A549 (cell line): ENCODE measurements around the gene C11orf91. TPM values are rescaled to one million over a fixed set of nuclear protein-coding genes. Genes with fewer than 3 reads are reported as not detected.
A peak's percentile ranks its signal among the peaks of the same experiment; 100 is the strongest.

Source experiments
- ATAC-seq, 2 experiments: fragments of 200-7000 bp in 1 of 2; fragments of >200 bp in 1 of 2; cut with Nextera tagmentation in 1 of 2; cut with Tn5 transposase in 1 of 2; 3 replicates each; pipeline versions ENCODE4 v1.8.0 to v1.9.1; 2018 to 2020; ENCODE audit warnings: mild to moderate bottlenecking in 1 of 2, moderate library complexity in 1 of 2
- CTCF ChIA-PET: fragments of 300-600 bp; sonication (Branson Sonifier 250); formaldehyde crosslinking; extraction: SDS; loops from one replicate; lab custom pipeline; 2021; ENCODE audit warnings: antibody characterized with exemption, inconsistent platforms; lab: Yijun Ruan, JAX
- POLR2A ChIA-PET: fragments of 350-600 bp; formaldehyde crosslinking; extraction: SDS; loops from one replicate; lab custom pipeline; 2021; ENCODE audit warnings: antibody characterized with exemption, inconsistent platforms; lab: Yijun Ruan, JAX
- DNase-seq, 2 experiments: peaks; one replicate each; pipeline versions ENCODE4 v3.0.0 to v3.0.0-alpha.2; 2011 to 2016; ENCODE audit warnings: low read depth in 1 of 2, low spot score in 1 of 2
- FAIRE-seq: peaks from 2 replicates; lab custom pipeline; 2011; peaks lifted over from hg19 to GRCh38; lab: Jason Lieb, UNC
- H3K27ac ChIP-seq, 2 experiments: fragments of >200 bp; sonication (Bioruptor Twin); formaldehyde crosslinking; 3 replicates each; pipeline ENCODE4 v1.5.1; 2016 to 2017
- H3K4me1 ChIP-seq: fragments of >200 bp; sonication (Bioruptor Twin); formaldehyde crosslinking; 3 replicates; pipeline ENCODE4 v1.6.1; 2016
- H3K4me2 ChIP-seq: fragments of >200 bp; sonication (Bioruptor Twin); formaldehyde crosslinking; 3 replicates; pipeline ENCODE4 v1.6.1; 2016
- H3K4me3 ChIP-seq: fragments of >200 bp; sonication (Bioruptor Twin); formaldehyde crosslinking; 3 replicates; pipeline ENCODE4 v1.5.1; 2016
- H3K9me3 ChIP-seq: fragments of >200 bp; sonication (Bioruptor Twin); formaldehyde crosslinking; 3 replicates; pipeline ENCODE4 v1.6.1; 2016
- BCL3 ChIP-seq: fragments of >200 bp; sonication (Bioruptor Twin); formaldehyde crosslinking; IDR thresholded peaks from 3 replicates; pipeline ENCODE4 v1.6.1; 2016
- BHLHE40 ChIP-seq: IDR thresholded peaks from 2 replicates; pipeline ENCODE4 v1.6.1; 2012; ENCODE audit warnings: low read depth, low read length, inconsistent platforms
- CHD2 ChIP-seq: fragments of 150-350 bp; IDR thresholded peaks from 2 replicates; pipeline ENCODE4 v1.6.1; 2014; ENCODE audit warnings: low read length; ENCODE audit not compliant: partially characterized antibody
- CHD4 ChIP-seq: fragments of 200-600 bp; sonication (generic); IDR thresholded peaks from 2 replicates; pipeline ENCODE4 v1.6.1; 2016; ENCODE audit warnings: antibody characterized with exemption, mild to moderate bottlenecking, borderline replicate concordance
- E2F6 ChIP-seq: IDR thresholded peaks from 2 replicates; pipeline ENCODE4 v1.6.1; 2012; ENCODE audit warnings: low read depth, borderline replicate concordance
- EHF ChIP-seq: fragments of 250-450 bp; sonication (Bioruptor Pico); IDR thresholded peaks from 2 replicates; pipeline ENCODE4 v1.5.0; 2020; ENCODE audit warnings: mild to moderate bottlenecking
- EHMT2 ChIP-seq: fragments of 200-600 bp; sonication (generic); IDR thresholded peaks from 2 replicates; pipeline ENCODE4 v1.6.1; 2016; ENCODE audit warnings: antibody characterized with exemption, low read depth, mild to moderate bottlenecking, moderate library complexity
- EP300 ChIP-seq, 2 experiments: fragments of >200 bp; sonication (Bioruptor Twin); formaldehyde crosslinking; IDR thresholded peaks; 2 replicates in 1 of 2; 3 replicates in 1 of 2; pipeline ENCODE4 v1.6.1; 2016 to 2017
- FOSB ChIP-seq: fragments of 250-450 bp; sonication (Bioruptor Pico); IDR thresholded peaks from 2 replicates; pipeline ENCODE4 v1.5.0; 2020; ENCODE audit warnings: mild to moderate bottlenecking, moderate library complexity
- FOSL2 ChIP-seq, 2 experiments: fragments of 450-650 bp in 1 of 2; fragments of >200 bp in 1 of 2; sonication (Bioruptor Twin) in 1 of 2; formaldehyde crosslinking; IDR thresholded peaks; 2 replicates each; pipeline versions ENCODE4 v1.5.0 to v1.6.1; 2016 to 2020; ENCODE audit warnings: mild to moderate bottlenecking in 1 of 2, moderate library complexity in 1 of 2
- GATA3 ChIP-seq: IDR thresholded peaks from 2 replicates; pipeline ENCODE4 v1.6.1; 2012; ENCODE audit warnings: borderline replicate concordance
- HEYL ChIP-seq: fragments of 250-450 bp; sonication (Bioruptor Pico); IDR thresholded peaks from 2 replicates; pipeline ENCODE4 v1.8.0; 2021; ENCODE audit warnings: mild to moderate bottlenecking, moderate library complexity
- HOXA7 ChIP-seq: fragments of 250-450 bp; sonication (Bioruptor Pico); IDR thresholded peaks from 2 replicates; pipeline ENCODE4 v1.5.0; 2020; ENCODE audit warnings: mild to moderate bottlenecking, moderate library complexity
- HOXB13 ChIP-seq: fragments of 250-450 bp; sonication (Bioruptor Pico); IDR thresholded peaks from 2 replicates; pipeline ENCODE4 v1.5.0; 2020; ENCODE audit warnings: low read depth, mild to moderate bottlenecking, moderate library complexity
- HOXB5 ChIP-seq: fragments of 250-450 bp; sonication (Bioruptor Pico); IDR thresholded peaks from 2 replicates; pipeline ENCODE4 v1.5.0; 2020; ENCODE audit warnings: mild to moderate bottlenecking, moderate library complexity
- JUN ChIP-seq, 2 experiments: fragments of >200 bp; sonication (Bioruptor Twin); formaldehyde crosslinking; IDR thresholded peaks; 2 replicates in 1 of 2; 3 replicates in 1 of 2; pipeline ENCODE4 v1.6.1; 2016 to 2017
- JUNB ChIP-seq: fragments of >200 bp; sonication (Bioruptor Twin); formaldehyde crosslinking; IDR thresholded peaks from 2 replicates; pipeline ENCODE4 v1.6.1; 2016
- KDM1A ChIP-seq: fragments of 200-600 bp; sonication (generic); IDR thresholded peaks from 2 replicates; pipeline ENCODE4 v1.6.1; 2016; ENCODE audit warnings: low read depth, mild to moderate bottlenecking
- KDM5A ChIP-seq: fragments of 200-600 bp; sonication (generic); IDR thresholded peaks from 2 replicates; pipeline ENCODE4 v1.6.1; 2016; ENCODE audit warnings: antibody characterized with exemption, mild to moderate bottlenecking
- MAFK ChIP-seq: fragments of 450-650 bp; IDR thresholded peaks from 2 replicates; pipeline ENCODE4 v1.6.1; 2014; ENCODE audit not compliant: partially characterized antibody
- MAX ChIP-seq: IDR thresholded peaks from 2 replicates; pipeline ENCODE4 v1.6.1; 2012
- MAZ ChIP-seq: fragments of 150-350 bp; IDR thresholded peaks from 2 replicates; pipeline ENCODE4 v1.6.1; 2014; ENCODE audit warnings: antibody characterized with exemption, low read depth, low read length, borderline replicate concordance
- MYC ChIP-seq: IDR thresholded peaks from 2 replicates; pipeline ENCODE4 v1.6.1; 2012; ENCODE audit warnings: mild to moderate bottlenecking, inconsistent platforms, low read length, improper control_type of control experiment, borderline replicate concordance
- NR3C1 ChIP-seq: fragments of >200 bp; sonication (Bioruptor Twin); formaldehyde crosslinking; IDR thresholded peaks from 3 replicates; pipeline ENCODE4 v1.6.1; 2017
- PBX3 ChIP-seq: IDR thresholded peaks from 2 replicates; pipeline ENCODE4 v1.6.1; 2012
- POLR2A ChIP-seq: IDR thresholded peaks from 2 replicates; pipeline ENCODE4 v1.6.1; 2012; ENCODE audit warnings: mild to moderate bottlenecking, low read length
- POLR2AphosphoS2 ChIP-seq: conservative IDR thresholded peaks from 2 replicates; pipeline ENCODE4 v1.6.1; 2012; ENCODE audit warnings: low read length, improper control_type of control experiment, inconsistent platforms
- RCOR1 ChIP-seq: fragments of 150-350 bp; IDR thresholded peaks from 2 replicates; pipeline ENCODE4 v1.6.1; 2014; ENCODE audit warnings: antibody characterized with exemption, low read length, low read depth
- RNF2 ChIP-seq: fragments of 200-600 bp; sonication (generic); IDR thresholded peaks from 2 replicates; pipeline ENCODE4 v1.6.1; 2016; ENCODE audit warnings: low read depth, mild to moderate bottlenecking, antibody characterized with exemption, moderate library complexity, borderline replicate concordance
- SREBF2 ChIP-seq: fragments of 450-650 bp; IDR thresholded peaks from 2 replicates; pipeline ENCODE4 v1.6.1; 2014; ENCODE audit warnings: mild to moderate bottlenecking, moderate library complexity
- TP53 ChIP-seq: fragments of 250-450 bp; sonication (Bioruptor Pico); IDR thresholded peaks from 2 replicates; pipeline ENCODE4 v1.5.0; 2021; ENCODE audit warnings: mild to moderate bottlenecking, moderate library complexity
- ZC3H11A ChIP-seq: fragments of 450-650 bp; IDR thresholded peaks from 2 replicates; pipeline ENCODE4 v1.6.1; 2014; ENCODE audit warnings: antibody characterized with exemption, mild to moderate bottlenecking
- ZFP36 ChIP-seq: fragments of 450-650 bp; IDR thresholded peaks from 2 replicates; pipeline ENCODE4 v1.6.1; 2014; ENCODE audit warnings: borderline replicate concordance; ENCODE audit not compliant: partially characterized antibody
- ZNF302 ChIP-seq: fragments of 250-450 bp; sonication (Bioruptor Pico); IDR thresholded peaks from 2 replicates; pipeline ENCODE4 v1.9.0; 2021; ENCODE audit warnings: inconsistent platforms, mild to moderate bottlenecking, moderate library complexity
- ZSCAN20 ChIP-seq: fragments of 250-450 bp; sonication (Bioruptor Pico); IDR thresholded peaks from 2 replicates; pipeline ENCODE4 v1.8.0; 2022; ENCODE audit warnings: mild to moderate bottlenecking, moderate library complexity
- WGBS: methylation state at CpG from one replicate; pipeline ENCODE4 v1.1.6; 2017; ENCODE audit errors: missing lambda C conversion rate; 5-methylcytosine and 5-hydroxymethylcytosine counted together
- polyA plus RNA-seq, 4 experiments: library from polyadenylated mRNA; depleted of rRNA in 3 of 4; stranded (reverse); fragments of >200 nt; fragmentation: RNase III in 1 of 4; extraction: RNeasy Plus Mini Kit Qiagen cat#74134 plus additional on column Dnase treatment in 1 of 4; gene quantifications; 2 replicates in 3 of 4; 3 replicates in 1 of 4; pipeline ENCODE4 v1.2.3, GENCODE V29; 2011 to 2017
- TF ChIP-seq, protein P1 (sequence below): fragments of 450-650 bp; IDR thresholded peaks from 2 replicates; pipeline ENCODE4 v1.6.1; 2014; ENCODE audit warnings: antibody characterized with exemption
- TF ChIP-seq, protein P2 (sequence below): fragments of >200 bp; sonication (Bioruptor Twin); formaldehyde crosslinking; IDR thresholded peaks from 3 replicates; pipeline ENCODE4 v1.5.1; 2016

The C11orf91 gene
- polyA plus RNA-seq, 2 of the 4 experiments (the other 2 are of a cell fraction) = 0.15 TPM; not detected in 1

DNA sequence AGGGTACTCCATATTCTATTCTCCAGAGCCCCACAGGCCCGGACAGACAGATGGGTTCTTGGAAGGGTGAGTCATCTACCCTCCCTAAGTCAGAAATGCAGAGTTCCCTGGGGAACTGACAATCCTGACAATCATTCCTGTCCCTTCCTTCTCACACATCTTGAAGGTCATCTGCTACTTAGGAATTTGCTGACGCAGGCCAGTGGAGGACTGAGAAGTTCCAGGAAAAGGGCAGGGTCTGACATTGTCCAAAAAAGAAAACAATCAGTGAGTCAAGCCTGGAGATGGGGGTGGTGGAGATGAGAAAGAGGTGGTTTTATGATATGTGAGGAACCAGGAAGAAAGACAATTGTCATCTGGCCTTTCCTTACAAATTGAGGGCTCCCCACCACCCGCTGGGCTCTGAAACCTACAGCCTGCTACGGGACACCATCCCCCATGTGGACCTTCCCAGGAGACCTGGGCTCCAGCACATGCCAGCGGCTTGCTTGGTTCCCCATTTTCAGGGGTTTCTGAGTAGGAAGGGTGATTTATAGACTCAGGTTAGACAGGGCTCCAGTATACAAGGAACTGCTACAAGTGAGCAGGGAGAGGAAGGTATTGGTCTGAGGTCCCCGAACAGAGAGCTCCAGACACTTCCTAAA is 22.7 kb upstream of the C11orf91 start:
- peak overlapping the region; percentile 25; the same call in 1 of the 3 replicates for H3K4me3 ChIP-seq
- WGBS = 37% methylated on average over 6 of the region's 6 CpGs
- peaks cover 62% of the 10 kb centered on the region for H3K4me1 ChIP-seq
- H3K27ac ChIP-seq = peak overlapping the region; percentile 80 to 90
- DNase-seq (peak; percentile 73 to 94), ATAC-seq (peak; percentile 76 to 85), FAIRE-seq (no peak)
- ChIA-PET POLR2A (interaction anchor here (1.3 to 1.5 kb wide), 2 partner anchors 13 to 21 kb away, joined by 3 to 10 read pairs; partner anchors contain the start of gene CD59), CTCF (interaction anchor here (1.1 to 5.3 kb wide), 3 partner anchors 13 to 19 kb away, joined by 3 to 26 read pairs (median 4); no protein-coding TSS in a partner anchor)
- H3K9me3 ChIP-seq = peaks cover 2% of the 10 kb centered on the region; the same call in 1 of the 3 replicates
- peak overlapping the region; percentile 84 for H3K4me2 ChIP-seq
- TF ChIP-seq MAFK (peak; percentile 99), RCOR1 (no peak), POLR2A (no peak), HOXB13 (CRISPR knock-in tag) (no peak), MYC (0 out of 2 replicates have a peak, but pooled peaks have one; percentile 23), CHD4 (no peak), JUN (IDR thresholded peaks at IDR 0.05) (peak in 1 of 2 experiments; percentile 41; a peak in 3 of 5 replicates), RNF2 (no peak), POLR2AphosphoS2 (no peak), E2F6 (no peak), ZC3H11A (no peak), PBX3 (0 out of 2 replicates have a peak, but pooled peaks have one; percentile 28), ZNF302 (CRISPR knock-in tag) (no peak), BHLHE40 (no peak), CHD2 (no peak), KDM1A (no peak), FOSL2 (IDR thresholded peaks at IDR 0.05) (0 out of 2 replicates have a peak, but pooled peaks have one; percentile 13), FOSL2 (CRISPR knock-in tag; IDR thresholded peaks at IDR 0.05) (peak; percentile 90), JUNB (peak; percentile 67), EHF (peak; percentile 58; the same call in 1 of the 2 replicates), EP300 (IDR thresholded peaks at IDR 0.05) (peak; percentile 28 to 73; a peak in 2 of 5 replicates), MAZ (no peak), HEYL (CRISPR knock-in tag) (no peak), GATA3 (peak; percentile 88), FOSB (CRISPR knock-in tag) (no peak), BCL3 (no peak), SREBF2 (no peak), ZFP36 (no peak), KDM5A (no peak), EHMT2 (no peak), MAX (0 out of 2 replicates have a peak, but pooled peaks have one; percentile 24), ZSCAN20 (no peak), TP53 (CRISPR knock-in tag) (no peak), NR3C1 (no peak), HOXB5 (peak; percentile 29; the same call in 1 of the 2 replicates), HOXA7 (CRISPR knock-in tag) (no peak)
- TF ChIP-seq, protein P1, sequence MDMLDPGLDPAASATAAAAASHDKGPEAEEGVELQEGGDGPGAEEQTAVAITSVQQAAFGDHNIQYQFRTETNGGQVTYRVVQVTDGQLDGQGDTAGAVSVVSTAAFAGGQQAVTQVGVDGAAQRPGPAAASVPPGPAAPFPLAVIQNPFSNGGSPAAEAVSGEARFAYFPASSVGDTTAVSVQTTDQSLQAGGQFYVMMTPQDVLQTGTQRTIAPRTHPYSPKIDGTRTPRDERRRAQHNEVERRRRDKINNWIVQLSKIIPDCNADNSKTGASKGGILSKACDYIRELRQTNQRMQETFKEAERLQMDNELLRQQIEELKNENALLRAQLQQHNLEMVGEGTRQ = no peak
- TF ChIP-seq, protein P2, sequence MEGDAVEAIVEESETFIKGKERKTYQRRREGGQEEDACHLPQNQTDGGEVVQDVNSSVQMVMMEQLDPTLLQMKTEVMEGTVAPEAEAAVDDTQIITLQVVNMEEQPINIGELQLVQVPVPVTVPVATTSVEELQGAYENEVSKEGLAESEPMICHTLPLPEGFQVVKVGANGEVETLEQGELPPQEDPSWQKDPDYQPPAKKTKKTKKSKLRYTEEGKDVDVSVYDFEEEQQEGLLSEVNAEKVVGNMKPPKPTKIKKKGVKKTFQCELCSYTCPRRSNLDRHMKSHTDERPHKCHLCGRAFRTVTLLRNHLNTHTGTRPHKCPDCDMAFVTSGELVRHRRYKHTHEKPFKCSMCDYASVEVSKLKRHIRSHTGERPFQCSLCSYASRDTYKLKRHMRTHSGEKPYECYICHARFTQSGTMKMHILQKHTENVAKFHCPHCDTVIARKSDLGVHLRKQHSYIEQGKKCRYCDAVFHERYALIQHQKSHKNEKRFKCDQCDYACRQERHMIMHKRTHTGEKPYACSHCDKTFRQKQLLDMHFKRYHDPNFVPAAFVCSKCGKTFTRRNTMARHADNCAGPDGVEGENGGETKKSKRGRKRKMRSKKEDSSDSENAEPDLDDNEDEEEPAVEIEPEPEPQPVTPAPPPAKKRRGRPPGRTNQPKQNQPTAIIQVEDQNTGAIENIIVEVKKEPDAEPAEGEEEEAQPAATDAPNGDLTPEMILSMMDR = no peak
